ENCODE data around the gene ORAI2.
A peak's percentile ranks its signal among the peaks of the same experiment; 100 is the strongest.

The ORAI2 gene

DNA sequence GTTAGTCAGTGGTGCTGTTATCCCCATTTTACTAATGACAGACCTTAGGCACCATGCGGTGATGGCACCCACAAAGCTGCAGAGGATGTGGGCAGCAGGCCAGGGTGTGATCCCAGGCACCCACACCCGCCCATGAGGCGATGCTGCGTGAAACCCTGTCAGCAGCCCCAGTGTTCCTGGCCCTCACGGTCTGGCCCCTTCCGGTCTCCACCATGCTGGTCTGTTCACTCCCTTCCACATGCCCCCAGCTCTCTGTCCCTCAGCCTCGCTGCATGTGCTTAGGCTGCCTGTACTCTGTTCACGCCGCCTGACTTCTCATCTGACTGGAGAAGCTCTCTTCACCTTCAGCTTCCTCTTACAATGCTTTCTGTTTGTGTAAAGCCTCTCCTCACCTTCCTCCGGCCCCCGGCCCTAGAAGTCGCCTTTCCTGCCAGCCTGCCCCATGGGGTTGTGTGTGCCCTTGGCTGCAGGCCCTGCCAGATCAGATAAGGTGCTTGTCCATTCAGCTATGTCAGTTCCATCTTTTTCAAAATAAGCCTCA is 17.6 kb upstream of the ORAI2 start:
- DNase-seq = peak; percentile 70 to 75

DNA sequence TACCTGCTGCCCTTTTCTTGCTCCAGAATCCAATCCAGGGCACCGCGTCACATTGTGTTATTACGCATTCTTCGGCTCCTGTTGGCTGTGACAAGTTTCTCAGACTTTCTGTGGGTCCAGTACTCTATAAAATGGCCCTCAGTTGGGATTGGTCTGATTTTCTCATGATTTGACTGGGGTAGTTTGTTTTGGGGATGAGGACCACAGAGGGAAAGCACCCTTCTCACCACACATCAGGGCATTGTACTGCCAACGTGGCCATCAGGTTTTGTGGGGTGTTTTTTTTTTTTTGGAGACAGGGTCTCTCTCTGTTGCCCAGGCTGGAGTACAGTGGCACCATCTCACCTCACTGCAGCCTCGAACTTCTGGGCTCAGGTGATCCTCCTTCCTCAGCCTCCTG is 17.0 kb upstream of the ORAI2 start:
- DNase-seq = no peak

DNA sequence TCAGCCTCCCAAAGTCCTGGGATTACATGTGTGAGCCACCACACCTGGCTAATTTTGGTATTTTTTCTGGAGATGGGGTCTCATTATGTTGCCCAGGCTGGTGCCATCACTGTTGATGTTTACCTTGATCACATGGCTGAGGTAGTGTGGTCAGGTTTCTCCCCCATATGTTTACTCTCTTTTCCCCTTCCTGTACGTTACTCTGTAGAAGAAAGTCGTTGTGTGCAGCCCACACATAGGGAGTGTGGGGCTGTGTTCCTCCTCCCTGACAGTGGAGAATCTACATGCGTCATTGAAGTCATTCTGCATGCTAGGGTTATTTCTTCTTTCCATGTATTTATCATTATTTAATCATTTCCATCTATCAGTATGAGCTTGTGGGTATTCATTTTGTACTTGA is 16.3 kb upstream of the ORAI2 start:
- no peak for DNase-seq

DNA sequence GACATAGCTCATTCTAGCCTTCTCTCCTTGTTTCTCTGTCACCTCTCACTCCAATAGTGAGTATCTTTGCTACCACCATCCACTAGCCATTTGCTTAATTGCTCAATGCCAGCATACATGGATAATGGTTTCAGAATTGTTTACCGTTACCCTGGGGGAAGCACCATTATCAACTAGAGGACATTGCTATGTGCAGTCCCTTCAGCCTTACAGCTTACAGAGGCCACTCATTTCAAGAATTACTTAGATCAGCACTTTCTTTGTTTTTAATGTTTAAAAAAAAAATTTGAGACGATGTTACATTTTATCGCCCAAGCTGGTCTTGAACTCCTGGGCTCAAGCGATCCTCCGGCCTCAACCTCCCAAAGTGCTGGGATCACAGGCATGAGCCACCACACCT is 14.8 kb upstream of the ORAI2 start:
- no peak for DNase-seq

DNA sequence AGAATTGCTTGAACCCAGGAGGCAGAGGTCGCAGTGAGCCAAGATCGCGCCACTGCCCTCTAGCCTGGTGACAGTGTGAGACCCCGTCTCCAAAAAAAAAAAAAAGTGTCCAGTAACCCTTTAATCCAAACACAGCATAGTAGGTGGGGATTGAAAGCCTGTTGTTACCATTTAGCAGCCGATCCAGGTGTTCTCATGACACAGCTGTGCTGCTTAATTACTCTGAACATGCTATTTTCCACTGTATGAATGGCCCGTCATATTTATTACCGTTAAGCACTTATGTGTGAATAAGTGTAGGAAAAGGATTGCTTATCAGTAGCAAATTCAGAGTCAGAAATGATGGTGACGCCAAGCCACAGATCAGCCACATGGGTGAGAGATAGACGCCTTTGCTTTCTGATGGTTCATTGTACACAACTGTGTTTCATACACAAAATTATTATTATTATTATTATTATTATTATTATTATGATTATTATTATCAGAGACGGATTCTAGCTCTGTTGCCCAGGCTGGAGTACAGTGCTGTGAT is 11.6 kb upstream of the ORAI2 start:
- no peak for DNase-seq

DNA sequence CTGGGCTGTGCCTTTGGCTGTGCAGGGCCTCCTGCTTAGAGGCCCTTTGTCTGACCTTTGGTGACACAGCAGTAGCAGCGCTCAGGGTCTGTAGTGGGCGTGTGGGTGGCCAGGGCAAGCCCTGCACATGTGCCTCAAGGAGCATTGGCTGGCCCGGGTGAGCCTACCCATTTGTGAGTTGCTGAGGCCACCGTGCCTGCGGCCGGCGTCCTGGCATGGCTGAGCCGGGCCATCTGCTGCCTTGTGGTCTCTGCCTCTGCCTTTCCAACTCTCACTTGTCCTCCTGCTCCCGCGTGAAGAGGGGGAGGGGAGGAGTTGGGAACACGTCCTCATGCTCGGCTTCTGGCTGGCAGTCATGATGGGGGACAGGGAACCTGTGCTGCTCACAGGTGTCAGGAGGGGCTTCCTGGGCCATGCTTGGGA is 9.2 kb upstream of the ORAI2 start:
- DNase-seq = no peak

DNA sequence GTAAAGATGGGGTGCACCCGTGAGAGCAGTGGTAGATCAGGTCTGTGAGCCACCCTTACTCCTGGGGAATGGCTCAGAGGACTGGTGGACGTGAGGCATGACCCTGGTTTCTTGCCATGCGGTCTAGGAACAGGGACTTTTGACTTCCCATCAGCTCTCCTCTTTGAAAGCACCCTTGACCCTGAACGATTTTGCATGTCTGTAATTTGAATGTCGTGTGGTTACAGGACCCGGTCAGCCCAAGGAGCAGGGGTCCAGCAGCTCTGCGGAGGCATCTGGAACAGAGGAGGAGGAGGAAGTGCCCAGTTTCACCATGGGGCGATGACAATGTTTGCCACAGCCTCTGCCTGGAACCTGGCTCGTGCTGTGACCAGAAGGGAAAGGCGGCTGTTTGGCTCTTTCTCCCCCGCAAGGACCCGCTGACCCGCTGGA is 8.6 kb upstream of the ORAI2 start:
- no peak for DNase-seq

DNA sequence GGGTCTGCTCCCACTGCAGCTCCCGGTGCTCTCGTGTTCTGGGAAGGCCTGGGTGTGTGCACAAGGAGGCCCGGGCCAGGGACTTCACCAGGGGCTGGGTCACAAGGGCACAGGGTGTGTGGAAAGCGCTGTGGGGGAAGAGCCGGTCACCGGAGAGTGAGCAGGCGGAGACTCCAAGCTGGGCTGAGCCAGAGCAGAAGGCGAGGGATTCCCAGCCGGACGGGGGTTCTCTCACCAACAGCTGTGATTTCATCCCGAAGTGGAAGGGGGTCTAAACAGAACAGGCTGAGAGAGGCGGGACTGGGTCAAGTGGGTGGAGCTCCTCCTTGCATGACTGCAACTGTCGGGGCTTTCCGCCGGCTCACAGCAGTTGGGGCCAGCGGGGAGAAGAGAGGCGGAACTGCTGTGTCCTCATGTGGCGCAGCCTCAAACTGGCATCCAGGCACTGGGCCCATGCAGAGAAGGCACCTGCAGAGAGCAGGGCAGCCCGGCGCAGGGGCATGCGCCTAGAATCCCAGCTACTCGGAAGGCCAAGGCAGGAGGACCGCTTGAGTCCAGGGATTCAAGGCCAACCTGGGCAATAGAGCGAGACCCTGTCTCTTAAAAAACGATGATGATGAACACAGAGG is 7.6 kb upstream of the ORAI2 start:
- DNase-seq = peak; percentile 83 to 87

DNA sequence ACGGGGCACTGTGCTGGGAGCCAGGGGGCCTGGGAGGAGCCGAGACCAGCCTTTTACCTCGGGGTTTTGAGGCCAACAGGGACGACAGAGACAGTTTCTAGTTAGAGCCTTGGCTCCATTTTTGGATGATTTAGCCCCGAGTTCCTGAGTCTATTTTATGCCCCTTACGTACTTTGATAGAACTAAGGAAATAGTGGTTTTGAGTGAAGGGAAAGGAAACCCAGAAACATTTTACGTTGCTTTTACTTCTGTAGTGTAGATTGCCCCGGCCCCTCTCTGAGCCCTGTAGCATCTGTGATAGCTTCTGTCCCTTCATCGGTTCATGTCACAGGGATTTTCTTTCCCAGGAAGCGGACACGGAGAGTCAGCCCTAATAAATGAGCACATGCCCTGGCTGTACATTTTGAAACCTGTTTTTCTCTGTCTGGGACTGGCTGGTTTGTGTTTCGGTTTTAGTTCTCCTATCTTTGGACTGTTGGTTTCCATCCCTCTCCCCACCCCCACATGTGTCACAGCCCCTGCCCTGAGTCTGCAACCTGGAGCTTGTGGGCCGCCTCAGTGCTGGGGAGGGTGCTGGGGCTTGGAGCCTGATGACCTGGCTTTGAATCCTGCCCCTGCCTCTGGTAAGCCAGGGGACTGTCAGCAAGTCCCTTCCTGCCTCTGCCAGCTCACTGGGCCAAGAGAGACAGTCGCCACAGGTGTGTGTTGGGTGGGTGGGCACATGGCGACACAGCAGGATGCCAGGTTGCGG is 6.9 kb upstream of the ORAI2 start:
- DNase-seq = peak; percentile 78 to 85

DNA sequence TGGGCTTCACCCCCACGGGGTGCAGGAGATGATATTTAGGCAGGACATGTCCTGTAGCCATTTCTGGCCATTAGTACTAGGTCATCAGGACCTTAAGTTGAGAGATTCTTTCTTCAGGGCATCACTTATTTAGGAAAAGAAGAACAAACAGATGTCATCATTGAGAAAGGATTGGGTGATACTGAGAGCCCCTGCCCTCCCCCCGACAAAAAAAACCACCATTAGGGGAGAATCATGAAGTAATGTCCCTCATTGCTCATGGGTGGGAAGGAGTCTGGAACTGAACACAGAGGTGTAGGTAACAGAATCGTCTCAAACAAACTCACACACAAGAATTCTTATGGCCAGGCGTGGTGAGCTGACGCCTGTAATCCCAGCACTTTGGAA is 6.4 kb upstream of the ORAI2 start:
- DNase-seq = no peak

DNA sequence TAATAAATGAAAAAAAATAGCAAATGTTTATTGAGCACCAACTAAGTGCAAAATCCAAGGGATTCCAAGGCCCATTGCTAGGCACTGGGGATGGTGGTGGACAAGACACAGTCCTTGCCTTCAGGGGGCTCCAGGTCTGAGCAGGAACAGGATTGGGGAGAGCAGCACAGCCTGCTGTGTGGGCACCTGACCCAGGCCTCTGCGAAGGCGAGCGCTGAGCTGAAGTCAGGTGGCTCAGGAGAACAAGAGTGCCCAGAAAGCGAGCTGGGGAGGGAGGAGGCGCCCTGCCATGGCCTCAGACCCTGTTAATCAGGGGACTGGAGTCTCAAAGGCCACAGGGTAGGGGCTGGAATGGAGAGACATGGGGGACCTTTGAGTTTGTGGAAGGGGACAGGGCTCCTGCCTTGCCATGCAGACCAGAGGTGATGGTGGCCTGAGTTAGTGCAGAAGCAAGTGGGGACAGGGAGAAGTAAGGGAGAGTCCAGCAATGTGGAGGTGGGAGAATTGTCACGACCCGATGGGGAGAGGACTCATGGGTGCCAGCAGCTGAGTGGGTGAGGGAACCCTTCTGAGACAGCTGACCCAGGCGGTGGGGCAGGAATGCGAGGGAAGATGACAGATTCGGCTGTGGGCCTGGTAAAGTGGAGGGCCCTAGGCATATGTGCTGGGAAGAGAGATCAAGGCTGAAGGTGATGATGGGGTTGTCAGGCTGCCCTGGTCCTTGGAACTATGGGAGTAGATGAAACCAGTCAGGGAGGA is 4.1 kb upstream of the ORAI2 start:
- no peak for DNase-seq

DNA sequence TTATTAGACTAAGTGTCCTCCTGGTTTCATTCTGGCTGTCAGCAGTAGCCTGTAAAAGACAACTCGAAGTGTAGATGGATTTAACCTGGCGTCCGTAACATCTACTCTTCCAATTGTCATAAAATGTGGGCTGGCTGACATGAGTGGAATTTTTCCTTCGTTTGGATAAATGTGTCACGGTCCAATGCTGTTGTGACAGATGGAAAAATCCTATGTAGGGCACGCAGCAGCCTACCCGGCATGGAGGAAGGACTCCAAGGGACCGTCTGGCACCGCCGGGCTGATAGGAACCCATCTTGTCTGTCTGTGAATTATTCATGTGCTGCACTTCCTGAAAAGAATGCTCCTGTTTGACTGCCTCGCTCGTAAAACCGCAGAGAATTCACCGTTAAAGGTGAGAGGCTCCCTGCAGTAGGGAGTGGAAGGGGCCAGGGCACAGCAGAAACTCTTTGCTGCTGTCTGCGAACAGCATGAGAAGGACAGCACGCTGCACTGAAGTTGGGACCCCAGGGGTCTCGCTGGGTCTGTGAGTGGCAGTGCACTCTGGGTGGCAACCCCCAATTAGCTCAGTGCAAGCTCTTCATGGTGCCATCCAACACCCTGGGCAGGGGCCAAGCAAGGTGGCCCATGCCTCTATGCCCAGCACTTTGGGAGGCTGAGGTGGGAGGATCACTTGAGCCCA is 1.6 kb upstream of the ORAI2 start:
- peak; percentile 41 to 56 for DNase-seq

DNA sequence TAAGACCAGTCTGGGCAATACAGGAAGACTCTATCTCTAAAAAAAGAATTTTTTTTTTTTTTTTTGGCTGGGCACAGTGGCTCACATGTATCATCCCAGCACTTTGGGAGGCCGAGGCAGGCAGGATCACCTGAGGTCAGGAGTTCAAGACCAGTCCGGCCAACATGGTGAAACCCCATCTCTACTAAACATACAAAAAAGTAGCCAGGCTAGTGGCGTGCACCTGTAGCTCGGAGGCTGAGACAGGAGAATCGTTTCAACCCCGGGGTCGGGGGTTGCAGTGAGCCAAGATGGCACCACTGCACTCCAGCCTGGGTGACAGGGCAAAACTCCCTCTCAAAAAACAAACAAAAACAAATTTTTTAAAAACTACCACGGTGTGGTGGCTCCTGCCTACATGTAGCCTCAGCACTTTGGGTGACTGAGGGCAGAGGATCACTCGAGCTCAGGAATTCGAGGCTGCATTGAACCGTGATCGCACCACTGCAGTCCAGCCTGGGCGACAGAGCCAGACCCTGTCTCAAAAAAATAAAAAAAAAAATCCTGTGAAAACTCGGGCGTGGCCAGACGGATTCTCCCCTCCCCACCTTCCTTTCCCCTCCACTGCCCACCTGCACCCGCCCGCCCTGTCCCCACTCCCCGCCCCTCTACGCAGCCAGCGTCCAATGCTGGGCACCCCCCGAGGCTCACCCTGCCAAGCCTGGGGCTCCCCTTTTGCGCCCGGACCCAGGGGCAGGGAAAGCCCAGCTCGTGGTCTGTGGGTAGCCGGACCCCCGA is 745 bp upstream of the ORAI2 start:
- peak in 1 of 2 experiments; percentile 20 for DNase-seq

DNA sequence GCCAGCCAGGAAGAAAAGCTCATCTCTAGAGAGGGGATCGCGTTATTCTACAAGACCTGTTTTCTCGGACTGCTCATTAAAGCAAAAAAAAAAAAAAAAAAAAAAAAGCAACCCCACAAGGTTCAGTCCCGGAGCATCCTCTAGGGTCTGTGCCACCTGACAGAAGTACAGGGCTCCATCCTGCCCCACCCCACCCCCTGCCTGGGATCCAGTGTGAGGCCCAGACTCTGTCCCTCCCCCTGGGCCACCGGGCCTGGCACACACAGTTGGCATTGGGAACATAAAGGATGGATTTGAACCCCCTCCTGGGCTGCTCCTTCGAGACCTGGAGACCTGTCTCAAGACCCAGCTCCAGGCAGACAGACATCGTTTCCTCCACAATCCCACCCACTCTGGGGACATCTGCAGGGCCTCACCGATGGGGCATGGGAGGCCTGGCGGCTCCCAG is 688 bp downstream of the ORAI2 start:
- peak; percentile 33 to 44 for DNase-seq

DNA sequence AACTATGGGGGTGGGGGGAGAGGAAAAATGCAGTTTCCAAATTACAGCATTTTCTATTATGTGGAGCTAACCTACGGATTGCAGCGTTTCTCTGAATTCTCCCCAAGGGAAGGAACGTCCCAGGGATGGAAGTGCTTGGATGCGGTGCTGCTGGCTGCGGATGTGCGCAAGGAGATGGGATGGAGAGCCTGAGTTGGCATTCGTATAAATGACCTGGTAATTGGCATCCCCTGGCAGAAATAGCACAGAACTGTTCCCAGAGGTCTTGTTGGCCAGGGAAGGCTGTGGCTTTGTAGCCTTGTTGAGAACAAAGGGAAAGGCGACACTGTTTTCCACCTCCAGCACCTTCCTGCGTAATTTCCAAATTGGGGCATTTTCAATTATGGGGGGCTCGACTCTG is 2.7 kb downstream of the ORAI2 start:
- no peak for DNase-seq

DNA sequence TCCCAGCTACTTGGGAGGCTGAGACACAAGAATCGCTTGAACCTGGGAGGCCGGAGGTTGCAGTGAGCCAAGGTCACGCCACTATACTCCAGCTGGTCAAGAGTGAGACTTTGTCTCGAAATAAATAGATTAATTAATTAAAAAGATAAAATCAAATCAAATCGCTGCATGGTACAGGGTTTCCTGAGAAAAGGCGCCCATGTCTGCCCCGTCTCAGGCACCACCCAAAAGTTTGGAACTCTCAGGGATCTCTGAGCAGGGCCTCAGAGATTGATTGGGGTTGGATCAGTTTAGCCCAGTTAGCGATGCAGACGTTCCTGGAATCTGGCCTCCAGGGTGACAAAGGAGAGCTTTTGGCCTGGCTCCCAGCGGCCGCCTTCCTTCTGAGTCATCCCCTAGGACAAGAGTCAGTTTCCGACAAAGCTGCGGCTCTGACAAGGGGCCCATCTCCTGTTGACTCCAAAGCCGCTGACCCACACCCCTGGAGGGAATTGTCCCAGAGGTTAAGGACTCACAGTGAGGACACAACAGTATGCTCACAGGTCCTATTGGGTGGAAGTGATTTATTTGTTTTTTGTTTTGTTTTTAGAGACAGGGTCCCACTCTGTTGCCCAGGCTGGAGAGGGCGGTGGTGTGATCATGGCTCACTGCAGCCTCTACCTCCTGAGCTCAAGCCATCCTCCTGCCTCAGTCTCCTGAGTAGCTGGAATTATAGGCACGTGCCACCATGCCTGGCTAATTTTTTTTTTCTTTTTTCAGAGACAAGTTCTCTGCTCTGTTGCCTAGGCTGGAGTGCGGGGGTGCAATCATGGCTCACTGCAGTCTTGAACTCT is 6.8 kb downstream of the ORAI2 start:
- DNase-seq = no peak

DNA sequence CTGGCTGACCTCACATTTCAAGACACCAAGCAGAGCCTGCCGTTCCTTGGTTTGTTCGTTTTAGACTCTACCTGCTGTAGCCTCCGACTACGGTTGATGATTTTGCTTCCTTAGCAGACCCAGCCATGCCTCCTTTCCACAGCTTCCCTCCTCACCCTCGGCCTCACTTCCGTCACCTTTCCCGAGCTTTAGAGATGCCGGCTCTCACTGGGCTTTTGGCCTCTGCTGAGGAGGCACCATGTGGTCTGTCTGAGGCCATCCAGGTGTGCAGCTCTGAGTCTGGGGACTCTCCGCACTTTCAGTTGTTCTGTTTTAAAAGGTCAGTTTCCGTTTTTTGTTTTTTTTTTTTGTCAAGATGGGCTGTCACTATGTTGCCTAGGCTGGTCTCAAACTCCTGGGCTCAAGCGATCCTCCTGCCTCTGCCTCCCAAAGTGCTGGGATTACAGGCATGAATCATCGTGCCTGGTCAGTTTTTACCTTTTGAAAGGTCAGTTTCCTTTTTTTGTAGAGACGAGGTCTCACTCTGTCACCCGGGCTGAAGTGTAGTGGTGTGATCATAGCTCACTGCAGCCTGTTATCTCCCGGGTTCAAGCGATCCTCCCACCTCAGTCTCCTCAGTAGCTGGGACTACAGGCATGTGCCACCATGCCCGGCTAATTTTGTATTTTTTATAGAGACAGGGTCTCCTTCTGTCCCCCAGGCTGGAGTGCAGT is 11.7 kb downstream of the ORAI2 start:
- no peak for DNase-seq

DNA sequence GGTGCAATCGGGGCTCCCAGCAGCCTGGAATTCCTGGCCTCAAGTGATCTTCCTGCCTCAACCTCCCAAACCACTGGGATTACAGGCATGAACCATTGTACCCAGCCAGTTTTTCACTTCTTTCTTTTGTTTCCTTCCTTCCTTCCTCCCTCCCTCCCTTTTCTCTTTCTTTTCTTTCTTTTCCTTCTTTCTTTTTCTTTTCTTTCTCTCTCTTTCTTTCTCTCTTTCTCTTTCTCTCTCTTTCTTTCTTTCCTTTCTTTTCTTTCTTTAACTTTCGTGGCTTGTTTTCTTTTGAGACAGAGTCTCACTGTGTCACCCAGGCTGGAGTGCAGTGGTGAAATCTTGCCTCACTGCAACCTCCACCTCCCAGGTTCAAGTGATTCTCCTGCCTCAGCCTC is 12.3 kb downstream of the ORAI2 start:
- DNase-seq = no peak

DNA sequence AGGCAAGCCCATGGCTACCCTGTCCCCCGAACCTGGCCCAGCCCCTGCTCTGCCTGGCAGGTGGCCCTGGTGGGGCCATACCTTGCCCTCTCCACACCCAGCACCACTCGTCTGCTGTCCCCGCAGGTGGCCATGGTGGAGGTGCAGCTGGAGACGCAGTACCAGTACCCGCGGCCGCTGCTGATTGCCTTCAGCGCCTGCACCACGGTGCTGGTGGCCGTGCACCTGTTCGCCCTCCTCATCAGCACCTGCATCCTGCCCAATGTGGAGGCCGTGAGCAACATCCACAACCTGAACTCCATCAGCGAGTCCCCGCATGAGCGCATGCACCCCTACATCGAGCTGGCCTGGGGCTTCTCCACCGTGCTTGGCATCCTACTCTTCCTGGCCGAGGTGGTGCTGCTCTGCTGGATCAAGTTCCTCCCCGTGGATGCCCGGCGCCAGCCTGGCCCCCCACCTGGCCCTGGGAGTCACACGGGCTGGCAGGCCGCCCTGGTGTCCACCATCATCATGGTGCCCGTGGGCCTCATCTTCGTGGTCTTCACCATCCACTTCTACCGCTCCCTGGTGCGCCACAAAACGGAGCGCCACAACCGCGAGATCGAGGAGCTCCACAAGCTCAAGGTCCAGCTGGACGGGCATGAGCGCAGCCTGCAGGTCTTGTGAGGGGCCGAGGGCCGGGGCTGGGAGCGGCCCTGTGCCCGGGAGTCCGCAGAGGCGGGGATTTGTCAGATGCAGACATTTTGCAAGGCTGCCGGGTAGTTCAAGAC is 13.2 kb downstream of the ORAI2 start:
- DNase-seq = no peak

DNA sequence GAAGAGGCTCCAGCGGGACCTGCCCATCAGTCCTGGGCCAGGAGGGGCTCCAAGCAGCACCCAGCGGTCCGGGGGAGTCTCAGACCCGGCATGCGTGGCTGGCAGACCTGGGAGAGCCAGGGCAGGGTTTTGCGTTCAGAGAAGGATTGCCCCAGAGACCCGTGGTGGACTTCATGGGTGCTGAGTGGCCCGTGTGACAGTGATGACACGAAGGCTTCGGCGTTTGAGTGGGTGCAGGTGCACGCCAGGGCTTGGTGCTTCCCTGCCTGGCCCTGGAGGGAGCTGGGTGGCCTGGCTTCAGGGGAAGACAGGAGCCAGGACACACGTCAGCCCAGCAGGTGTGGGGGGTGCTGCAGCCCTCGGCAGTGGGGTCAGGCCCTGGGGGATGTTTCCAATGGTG is 13.9 kb downstream of the ORAI2 start:
- no peak for DNase-seq
